Coronary artery (tissue), 2 donors: ENCODE data around the gene UBE2G1.
"Not testable (repeated sequence)": the region's sequence is repeated elsewhere in the genome, so short reads cannot be mapped to it uniquely, and the experiment has no call there.

Source experiments
- DNase-seq: peaks from one replicate; pipeline ENCODE4 v3.0.0-alpha.2; 2017; ENCODE audit warnings: low spot score
- H3K27ac ChIP-seq, 2 donors: fragments of 200-600 bp; sonication (generic); one replicate each; pipeline ENCODE4 v1.5.1; 2016 to 2019
- H3K4me3 ChIP-seq: fragments of 200-600 bp; sonication (generic); 2 replicates; pipeline ENCODE4 v1.5.1; 2016; ENCODE audit warnings: mild to moderate bottlenecking, moderate library complexity
- TF ChIP-seq, protein P1 (sequence below): fragments of 200-600 bp; sonication (generic); IDR thresholded peaks from one replicate; pipeline ENCODE4 v1.5.1; 2019; ENCODE audit warnings: antibody characterized with exemption

The UBE2G1 gene

DNA sequence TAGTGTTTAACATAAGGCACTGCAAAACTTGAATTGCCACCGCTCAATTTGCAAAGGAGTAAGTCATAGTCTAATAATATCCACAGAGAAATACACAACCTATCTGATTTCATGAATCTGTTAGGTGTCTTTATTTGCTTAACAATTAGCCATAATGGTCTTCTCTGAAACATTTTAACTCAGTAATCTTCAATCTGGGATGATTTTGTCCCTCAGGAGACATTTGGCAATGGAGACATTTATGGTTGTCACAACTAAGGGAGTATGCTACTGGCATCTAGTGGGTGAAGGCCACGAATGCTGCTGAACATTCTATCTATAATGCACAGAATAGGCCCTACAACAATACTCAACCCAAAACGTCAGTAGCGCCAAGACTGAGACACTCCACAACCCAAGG, 4.3 kb downstream of the UBE2G1 start:
- TF ChIP-seq, protein P1, sequence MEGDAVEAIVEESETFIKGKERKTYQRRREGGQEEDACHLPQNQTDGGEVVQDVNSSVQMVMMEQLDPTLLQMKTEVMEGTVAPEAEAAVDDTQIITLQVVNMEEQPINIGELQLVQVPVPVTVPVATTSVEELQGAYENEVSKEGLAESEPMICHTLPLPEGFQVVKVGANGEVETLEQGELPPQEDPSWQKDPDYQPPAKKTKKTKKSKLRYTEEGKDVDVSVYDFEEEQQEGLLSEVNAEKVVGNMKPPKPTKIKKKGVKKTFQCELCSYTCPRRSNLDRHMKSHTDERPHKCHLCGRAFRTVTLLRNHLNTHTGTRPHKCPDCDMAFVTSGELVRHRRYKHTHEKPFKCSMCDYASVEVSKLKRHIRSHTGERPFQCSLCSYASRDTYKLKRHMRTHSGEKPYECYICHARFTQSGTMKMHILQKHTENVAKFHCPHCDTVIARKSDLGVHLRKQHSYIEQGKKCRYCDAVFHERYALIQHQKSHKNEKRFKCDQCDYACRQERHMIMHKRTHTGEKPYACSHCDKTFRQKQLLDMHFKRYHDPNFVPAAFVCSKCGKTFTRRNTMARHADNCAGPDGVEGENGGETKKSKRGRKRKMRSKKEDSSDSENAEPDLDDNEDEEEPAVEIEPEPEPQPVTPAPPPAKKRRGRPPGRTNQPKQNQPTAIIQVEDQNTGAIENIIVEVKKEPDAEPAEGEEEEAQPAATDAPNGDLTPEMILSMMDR = no peak
- H3K27ac ChIP-seq = peak overlapping the region in 1 of 2 donors; percentile 12
- H3K4me3 ChIP-seq = no peak overlapping the region
- DNase-seq = no peak

DNA sequence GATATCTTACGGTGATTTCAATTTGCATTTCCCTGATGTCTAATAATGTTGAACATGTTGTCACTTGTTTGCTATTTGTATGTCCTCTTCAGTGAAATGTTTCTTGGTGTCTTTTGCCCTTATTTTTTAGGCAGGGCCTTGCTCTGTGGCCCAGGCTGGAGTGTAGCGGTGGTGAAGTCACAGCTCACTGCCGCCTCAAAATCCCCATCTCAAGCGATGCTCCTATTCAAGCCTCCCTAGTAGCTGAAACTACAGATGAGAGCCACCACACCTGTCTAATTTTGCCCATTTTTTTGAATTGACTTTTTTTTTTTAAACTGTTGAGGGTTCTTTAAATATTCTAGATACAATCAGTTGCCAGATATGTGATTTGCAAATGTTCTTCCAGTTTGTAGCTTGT, 8.3 kb downstream of the UBE2G1 start:
- no peak for DNase-seq
- TF ChIP-seq, protein P1 = no peak
- Histone ChIP-seq H3K4me3 (no peak overlapping the region), H3K27ac (no peak overlapping the region)

DNA sequence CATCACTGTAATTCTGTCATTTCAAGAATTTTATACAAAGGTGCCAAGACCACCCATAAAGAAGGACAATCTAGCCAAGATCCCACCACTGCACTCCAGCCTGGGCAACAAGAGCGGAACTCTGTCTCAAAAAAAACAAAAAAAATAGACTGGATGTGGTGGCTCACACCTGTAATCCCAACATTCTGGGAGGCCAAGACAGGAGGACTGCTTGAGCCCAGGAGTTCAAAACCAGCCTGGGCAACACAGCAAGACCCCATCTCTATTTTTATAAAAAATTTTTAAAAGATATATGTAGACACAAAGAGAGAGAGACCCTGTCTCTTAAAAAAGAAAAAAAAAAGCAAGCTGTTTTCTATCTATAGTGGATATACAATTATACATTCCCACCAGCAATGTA, 8.8 kb downstream of the UBE2G1 start:
- no peak for DNase-seq
- H3K27ac ChIP-seq = no peak overlapping the region
- TF ChIP-seq, protein P1 = no peak

DNA sequence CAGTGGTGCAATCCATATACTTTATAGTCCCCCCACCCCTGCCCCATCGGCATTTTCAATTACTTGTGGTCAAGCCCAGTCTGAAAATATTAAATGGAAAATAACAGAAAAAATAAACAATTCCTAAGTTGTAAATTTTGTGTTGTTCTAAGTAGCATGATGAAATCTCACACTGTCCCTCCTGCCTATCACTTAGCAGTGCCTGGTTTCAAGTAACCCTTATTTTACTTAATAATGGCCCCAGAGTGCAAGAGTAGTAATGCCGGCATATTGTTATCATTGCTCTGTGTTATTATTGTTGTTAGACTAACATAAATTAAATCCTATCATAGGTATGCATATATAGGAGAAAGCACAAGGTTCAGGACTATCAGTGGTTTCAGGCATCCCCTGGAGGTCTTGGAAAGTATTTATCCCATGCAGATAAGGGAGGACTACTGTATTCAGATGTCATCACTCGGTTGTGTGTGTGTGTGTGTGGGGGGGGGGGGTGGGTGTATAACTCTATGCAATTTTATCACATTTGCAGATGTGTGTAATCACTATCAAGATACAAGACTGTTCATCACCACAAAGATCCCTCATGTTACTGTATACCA, 9.3 kb downstream of the UBE2G1 start:
- Histone ChIP-seq H3K4me3 (no peak overlapping the region), H3K27ac (no peak overlapping the region)
- TF ChIP-seq, protein P1 = no peak
- DNase-seq = no peak

More for the DNA sequence above, 8.8 kb downstream of the UBE2G1 start:
- no peak overlapping the region for H3K4me3 ChIP-seq

DNA sequence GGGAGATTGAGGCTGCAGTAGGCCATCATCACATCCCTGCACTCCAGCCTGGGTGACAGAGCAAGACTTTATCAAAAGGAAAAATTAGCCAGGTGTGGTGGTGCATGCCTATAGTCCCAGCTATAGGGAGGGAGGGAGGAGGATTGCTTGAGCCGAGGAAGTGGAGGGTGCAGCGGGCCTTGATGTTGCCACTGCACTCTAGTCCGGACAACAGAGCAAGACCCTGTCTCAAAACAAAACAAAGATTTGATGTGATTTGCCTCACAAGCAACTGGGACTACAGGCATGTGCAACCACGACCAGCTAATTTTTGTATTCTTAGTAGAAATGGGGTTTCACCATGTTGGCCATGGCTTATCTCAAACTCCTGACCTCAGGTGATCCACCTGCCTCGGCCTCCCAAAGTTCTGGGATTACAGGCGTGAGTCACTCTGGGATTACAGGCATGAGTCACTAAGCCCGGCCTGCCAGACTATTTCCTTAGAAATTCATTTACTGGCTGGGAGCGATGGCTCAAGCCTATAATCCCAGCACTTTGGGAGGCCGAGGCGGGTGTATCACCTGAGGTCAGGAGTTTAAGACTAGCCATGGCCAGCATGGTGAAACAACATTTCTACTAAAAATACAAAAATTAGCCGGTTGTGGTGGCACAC, 11.5 kb downstream of the UBE2G1 start:
- no peak for DNase-seq
- TF ChIP-seq, protein P1 = no peak
- H3K4me3 ChIP-seq = no peak overlapping the region
- H3K27ac ChIP-seq = no peak overlapping the region

DNA sequence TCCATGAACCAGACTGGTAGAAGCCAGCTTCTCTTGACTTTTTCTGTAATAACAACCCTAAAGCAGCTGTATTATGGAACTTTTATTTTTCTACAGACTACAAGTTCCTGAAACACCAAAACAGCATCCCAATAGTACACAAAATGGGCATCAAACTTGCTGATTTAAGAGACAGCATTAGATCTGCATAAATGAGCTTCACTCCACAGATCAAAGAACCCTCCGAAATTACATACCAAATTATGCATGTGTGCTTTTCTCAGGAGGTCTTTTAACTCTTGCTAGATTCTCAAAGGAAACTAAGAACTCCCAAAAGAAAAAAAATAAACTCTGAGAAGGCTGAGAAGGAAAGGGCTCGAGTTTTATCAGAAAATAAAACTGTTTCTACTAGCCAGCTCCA, 12.3 kb downstream of the UBE2G1 start:
- no peak overlapping the region for H3K4me3 ChIP-seq
- no peak overlapping the region for H3K27ac ChIP-seq
- DNase-seq = no peak
- TF ChIP-seq, protein P1 = no peak

DNA sequence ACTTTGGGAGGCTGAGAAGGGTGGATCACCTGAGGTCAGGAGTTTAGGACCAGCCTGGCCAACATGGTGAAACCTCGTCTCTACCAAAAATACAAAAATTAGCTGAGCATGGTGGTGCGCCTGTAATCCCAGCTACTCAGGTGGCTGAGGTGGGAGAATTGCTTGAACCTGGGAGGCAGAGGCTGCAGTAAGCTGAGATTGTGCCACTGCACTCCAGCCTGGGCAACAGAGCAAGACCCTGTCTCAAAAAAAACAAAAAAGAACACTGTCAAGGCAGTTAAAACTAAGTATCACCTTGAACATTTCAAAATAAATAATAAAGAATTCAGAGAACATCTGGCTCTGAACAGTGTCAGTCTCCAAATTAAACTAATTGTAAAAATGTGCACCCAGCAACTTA, 16.3 kb downstream of the UBE2G1 start:
- not testable (repeated sequence) for DNase-seq, H3K27ac ChIP-seq, H3K4me3 ChIP-seq
